Calu3 (cell line): Measurements from ENCODE around the gene RBM26. TPM values are rescaled to one million over a fixed set of nuclear protein-coding genes. Genes with fewer than 3 reads are reported as not detected.
"Not testable (repeated sequence)": the region's sequence is repeated elsewhere in the genome, so short reads cannot be mapped to it uniquely, and the experiment has no call there.

Experiments
- BruUV-seq: library from RNA; stranded (reverse); fragments of 400-500 nt; replicated peaks from 2 replicates; lab custom pipeline; 2021; lab: Mats Ljungman, UMichigan
- CTCF ChIA-PET: fragments of 300-600 bp; sonication (Branson Sonifier 250); formaldehyde crosslinking; loops from one replicate; lab custom pipeline; 2022; ENCODE audit warnings: antibody characterized with exemption; lab: Charles Lee
- DNase-seq: peaks from one replicate; pipeline ENCODE4 v3.0.0; 2022
- H3K27ac Mint-ChIP-seq: one replicate; pipeline ENCODE4 v1.8.0; 2022; ENCODE audit warnings: mixed read lengths; ENCODE audit not compliant: unreplicated experiment
- H3K27me3 Mint-ChIP-seq: one replicate; pipeline ENCODE4 v1.8.0; 2022; ENCODE audit warnings: mixed read lengths; ENCODE audit not compliant: unreplicated experiment
- H3K36me3 Mint-ChIP-seq: one replicate; pipeline ENCODE4 v1.8.0; 2022; ENCODE audit warnings: mild to moderate bottlenecking, moderate library complexity, mixed read lengths; ENCODE audit not compliant: insufficient read depth, unreplicated experiment
- H3K4me1 Mint-ChIP-seq: one replicate; pipeline ENCODE4 v1.8.0; 2022; ENCODE audit warnings: mild to moderate bottlenecking, low read depth, mixed read lengths; ENCODE audit not compliant: unreplicated experiment
- H3K4me3 Mint-ChIP-seq: one replicate; pipeline ENCODE4 v1.8.0; 2022; ENCODE audit warnings: mild to moderate bottlenecking, low read depth, moderate library complexity, mixed read lengths; ENCODE audit not compliant: unreplicated experiment
- H3K9me3 Mint-ChIP-seq: one replicate; pipeline ENCODE4 v1.8.0; 2022; ENCODE audit warnings: low read depth, mixed read lengths; ENCODE audit not compliant: unreplicated experiment
- intact Hi-C: fragments of 100-400 bp; cut with micrococcal nuclease; formaldehyde crosslinking; loops from one replicate; pipeline ENCODE4 v1.10.0; 2022; ENCODE audit not compliant: unreplicated experiment
- total RNA-seq: library from RNA; stranded (reverse); gene quantifications from 2 replicates; pipeline ENCODE4 v1.2.3, GENCODE V29; 2022
- TF ChIP-seq, protein P1 (sequence below): fragments of 200-600 bp; IDR thresholded peaks from one replicate; pipeline ENCODE4 v1.8.0; 2022; ENCODE audit warnings: antibody characterized with exemption; ENCODE audit not compliant: unreplicated experiment

RBM26 gene
- total RNA-seq, 1 experiment from 2014 or later: 19.2 TPM

- no peaks in the 10 kb centered on the region for H3K36me3 Mint-ChIP-seq
- TF ChIP-seq, protein P1, sequence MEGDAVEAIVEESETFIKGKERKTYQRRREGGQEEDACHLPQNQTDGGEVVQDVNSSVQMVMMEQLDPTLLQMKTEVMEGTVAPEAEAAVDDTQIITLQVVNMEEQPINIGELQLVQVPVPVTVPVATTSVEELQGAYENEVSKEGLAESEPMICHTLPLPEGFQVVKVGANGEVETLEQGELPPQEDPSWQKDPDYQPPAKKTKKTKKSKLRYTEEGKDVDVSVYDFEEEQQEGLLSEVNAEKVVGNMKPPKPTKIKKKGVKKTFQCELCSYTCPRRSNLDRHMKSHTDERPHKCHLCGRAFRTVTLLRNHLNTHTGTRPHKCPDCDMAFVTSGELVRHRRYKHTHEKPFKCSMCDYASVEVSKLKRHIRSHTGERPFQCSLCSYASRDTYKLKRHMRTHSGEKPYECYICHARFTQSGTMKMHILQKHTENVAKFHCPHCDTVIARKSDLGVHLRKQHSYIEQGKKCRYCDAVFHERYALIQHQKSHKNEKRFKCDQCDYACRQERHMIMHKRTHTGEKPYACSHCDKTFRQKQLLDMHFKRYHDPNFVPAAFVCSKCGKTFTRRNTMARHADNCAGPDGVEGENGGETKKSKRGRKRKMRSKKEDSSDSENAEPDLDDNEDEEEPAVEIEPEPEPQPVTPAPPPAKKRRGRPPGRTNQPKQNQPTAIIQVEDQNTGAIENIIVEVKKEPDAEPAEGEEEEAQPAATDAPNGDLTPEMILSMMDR: no peak
- intact Hi-C loops: no loop called here
- H3K4me3 Mint-ChIP-seq: no peak overlapping the region
- H3K27ac Mint-ChIP-seq: no peak overlapping the region
- DNase-seq: no peak
- CTCF ChIA-PET: no interaction called here
- BruUV-seq: no TSS peak
- H3K27me3 Mint-ChIP-seq: no peaks in the 10 kb centered on the region
- no peaks in the 10 kb centered on the region for H3K9me3 Mint-ChIP-seq
- no peaks in the 10 kb centered on the region for H3K4me1 Mint-ChIP-seq
Observed at GRCh38 chr13:79282508-79282907, 123.5 kb downstream of the RBM26 start.

DNA sequence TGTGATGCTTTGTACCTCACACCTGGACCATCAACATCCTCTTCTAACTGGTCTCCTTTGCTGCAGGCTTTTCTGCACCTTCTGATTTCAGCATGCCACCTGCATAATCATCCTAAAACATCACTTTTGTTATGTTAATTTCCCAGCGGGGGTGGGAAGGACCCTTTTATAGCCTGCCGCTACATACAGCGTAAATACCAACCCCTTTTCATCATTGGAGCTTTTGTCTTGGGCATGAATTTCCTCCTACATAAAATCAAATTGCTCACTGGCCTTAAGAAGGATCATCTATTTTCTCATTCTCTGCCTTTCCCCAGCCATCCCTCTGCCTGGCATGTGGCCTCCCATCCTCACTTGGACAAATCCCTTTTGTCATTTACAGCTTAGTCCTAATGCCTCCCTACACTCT is 124.7 kb downstream of the RBM26 start:
- no peaks in the 10 kb centered on the region for H3K9me3 Mint-ChIP-seq
- no TSS peak for BruUV-seq
- CTCF ChIA-PET: no interaction called here
- no peaks in the 10 kb centered on the region for H3K4me1 Mint-ChIP-seq
- no peak for DNase-seq
- H3K27ac Mint-ChIP-seq: no peak overlapping the region
- H3K27me3 Mint-ChIP-seq: no peaks in the 10 kb centered on the region
- H3K4me3 Mint-ChIP-seq: no peak overlapping the region
- no peaks in the 10 kb centered on the region for H3K36me3 Mint-ChIP-seq
- intact Hi-C loops: no loop called here
- TF ChIP-seq, protein P1: no peak

- H3K4me1 Mint-ChIP-seq, intact Hi-C loops, BruUV-seq: not testable (repeated sequence)
Observed at GRCh38 chr13:79279735-79280134, 126.3 kb downstream of the RBM26 start.

GRCh38 chr13:79273045-79273444 is 133.0 kb downstream of the RBM26 start:
- BruUV-seq: no TSS peak
- TF ChIP-seq, protein P1: no peak
- H3K27ac Mint-ChIP-seq: no peak overlapping the region
- no peaks in the 10 kb centered on the region for H3K9me3 Mint-ChIP-seq
- H3K27me3 Mint-ChIP-seq: peaks cover 18% of the 10 kb centered on the region
- H3K4me3 Mint-ChIP-seq: no peak overlapping the region
- H3K4me1 Mint-ChIP-seq: no peaks in the 10 kb centered on the region
- no peaks in the 10 kb centered on the region for H3K36me3 Mint-ChIP-seq
- CTCF ChIA-PET: interaction anchor here (0.8 kb wide), 1 partner anchor 45 kb away, joined by 3 read pairs; no protein-coding TSS in a partner anchor
- intact Hi-C loops: no loop called here
- DNase-seq: no peak

More at GRCh38 chr13:79279735-79280134, 126.3 kb downstream of the RBM26 start:
- H3K4me3 Mint-ChIP-seq, DNase-seq, H3K27ac Mint-ChIP-seq, CTCF ChIA-PET, H3K36me3 Mint-ChIP-seq, H3K9me3 Mint-ChIP-seq: not testable (repeated sequence)
- H3K27me3 Mint-ChIP-seq: peaks cover 11% of the 10 kb centered on the region

- no TSS peak for BruUV-seq
- H3K27ac Mint-ChIP-seq: no peak overlapping the region
Observed at GRCh38 chr13:79271616-79272015, 134.4 kb downstream of the RBM26 start.

More at GRCh38 chr13:79271616-79272015, 134.4 kb downstream of the RBM26 start:
- H3K9me3 Mint-ChIP-seq: no peaks in the 10 kb centered on the region
- H3K27me3 Mint-ChIP-seq: peaks cover 18% of the 10 kb centered on the region
- H3K4me3 Mint-ChIP-seq: no peak overlapping the region
- H3K4me1 Mint-ChIP-seq: no peaks in the 10 kb centered on the region
- intact Hi-C loops: no loop called here
- TF ChIP-seq, protein P1: no peak
- no peak for DNase-seq
- H3K36me3 Mint-ChIP-seq: no peaks in the 10 kb centered on the region
- CTCF ChIA-PET: no interaction called here
